ENCODE data around the gene RCL1.

The RCL1 gene

DNA sequence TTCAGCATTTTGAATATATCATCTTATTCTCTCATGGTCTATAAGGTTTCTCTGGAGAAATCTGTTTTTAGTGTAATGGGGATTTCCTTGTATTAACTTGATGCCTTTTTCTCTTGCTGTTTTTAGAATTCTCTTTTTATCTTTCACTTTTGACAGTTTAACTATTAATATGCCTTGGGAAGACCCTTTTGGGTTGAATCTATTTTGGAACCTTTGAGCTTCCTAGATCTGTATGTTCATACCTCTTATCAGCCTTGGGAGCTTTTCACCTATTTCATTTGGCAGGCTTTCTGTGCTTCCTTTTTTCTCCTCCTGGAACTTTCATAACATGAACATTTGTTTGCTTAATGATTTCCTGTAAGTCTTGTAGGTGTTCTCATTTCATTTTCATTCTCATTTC, 22.2 kb downstream of the RCL1 start:
- Histone ChIP-seq H3K9me2 (ENCODE audit: low read depth, low read length) (no peaks in the 10 kb centered on the region), H3K9ac (ENCODE audit: low read length) (no peak overlapping the region), H3K4me1 (ENCODE audit: insufficient read depth, low read length, severe bottlenecking) (peaks cover 29% of the 10 kb centered on the region), H3K36me3 (ENCODE audit: insufficient read depth, low read length) (no peaks in the 10 kb centered on the region; the same call in 1 of the 2 replicates), H3K4me2 (ENCODE audit: low read length) (no peak overlapping the region), H3K27ac (ENCODE audit: low read depth, low read length, poor library complexity, severe bottlenecking) (no peak overlapping the region), H3K79me2 (ENCODE audit: insufficient read depth, low read length) (peaks cover 88% of the 10 kb centered on the region), H3K9me3 (ENCODE audit: low read length) (no peaks in the 10 kb centered on the region), H3K4me3 (ENCODE audit: low read depth, low read length, poor library complexity, severe bottlenecking) (no peak overlapping the region), H3K27me3 (ENCODE audit: insufficient read depth, low read length) (no peaks in the 10 kb centered on the region), H3F3A (ENCODE audit: insufficient read depth, low read length) (no peaks in the 10 kb centered on the region), H2AFZ (ENCODE audit: low read length) (no peak overlapping the region), H4K20me1 (ENCODE audit: insufficient read depth, low read length) (no peaks in the 10 kb centered on the region)
- no peak for TF ChIP-seq EZH2 (IDR thresholded peaks at IDR 0.05; ENCODE audit: borderline replicate concordance, low read length)
- TF ChIP-seq, protein P1, sequence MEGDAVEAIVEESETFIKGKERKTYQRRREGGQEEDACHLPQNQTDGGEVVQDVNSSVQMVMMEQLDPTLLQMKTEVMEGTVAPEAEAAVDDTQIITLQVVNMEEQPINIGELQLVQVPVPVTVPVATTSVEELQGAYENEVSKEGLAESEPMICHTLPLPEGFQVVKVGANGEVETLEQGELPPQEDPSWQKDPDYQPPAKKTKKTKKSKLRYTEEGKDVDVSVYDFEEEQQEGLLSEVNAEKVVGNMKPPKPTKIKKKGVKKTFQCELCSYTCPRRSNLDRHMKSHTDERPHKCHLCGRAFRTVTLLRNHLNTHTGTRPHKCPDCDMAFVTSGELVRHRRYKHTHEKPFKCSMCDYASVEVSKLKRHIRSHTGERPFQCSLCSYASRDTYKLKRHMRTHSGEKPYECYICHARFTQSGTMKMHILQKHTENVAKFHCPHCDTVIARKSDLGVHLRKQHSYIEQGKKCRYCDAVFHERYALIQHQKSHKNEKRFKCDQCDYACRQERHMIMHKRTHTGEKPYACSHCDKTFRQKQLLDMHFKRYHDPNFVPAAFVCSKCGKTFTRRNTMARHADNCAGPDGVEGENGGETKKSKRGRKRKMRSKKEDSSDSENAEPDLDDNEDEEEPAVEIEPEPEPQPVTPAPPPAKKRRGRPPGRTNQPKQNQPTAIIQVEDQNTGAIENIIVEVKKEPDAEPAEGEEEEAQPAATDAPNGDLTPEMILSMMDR (IDR thresholded peaks at IDR 0.05; ENCODE audit: low read length), result no peak

DNA sequence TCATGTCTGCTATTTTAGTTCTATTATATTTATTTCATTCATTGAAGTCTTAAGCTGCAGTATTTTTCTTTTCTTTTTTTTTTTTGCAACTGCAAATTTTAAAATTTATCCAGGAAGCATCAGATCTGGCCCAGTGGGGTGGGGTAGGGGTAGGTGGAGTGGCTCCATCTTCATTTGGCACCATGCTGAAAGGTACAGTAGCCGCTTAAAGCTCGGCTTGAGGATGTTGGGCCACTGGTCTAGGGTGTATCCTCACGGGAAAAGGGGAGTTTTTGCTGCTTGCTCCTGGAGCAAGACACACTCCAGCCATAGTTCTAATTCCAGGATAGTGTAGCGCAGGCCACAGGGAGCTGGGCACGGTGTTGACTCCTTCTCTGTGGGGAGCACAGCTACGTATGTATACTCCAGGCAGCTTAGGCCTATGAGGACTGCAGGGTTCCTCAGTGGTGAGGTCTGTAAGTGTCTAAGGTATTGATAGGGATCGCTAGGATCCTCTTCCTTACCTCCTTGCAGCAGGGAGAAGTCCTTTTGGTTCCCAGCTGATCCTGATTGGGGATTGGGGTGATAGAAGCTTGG, 22.7 kb downstream of the RCL1 start:
- Histone ChIP-seq H3F3A (ENCODE audit: insufficient read depth, low read length) (no peaks in the 10 kb centered on the region), H3K4me3 (ENCODE audit: low read depth, low read length, poor library complexity, severe bottlenecking) (no peak overlapping the region), H3K9ac (ENCODE audit: low read length) (no peak overlapping the region), H3K9me3 (ENCODE audit: low read length) (no peaks in the 10 kb centered on the region), H3K79me2 (ENCODE audit: insufficient read depth, low read length) (peaks cover 88% of the 10 kb centered on the region), H3K4me2 (ENCODE audit: low read length) (0 out of 2 replicates have a peak overlapping the region, but pooled peaks have one; percentile 3), H3K4me1 (ENCODE audit: insufficient read depth, low read length, severe bottlenecking) (peaks cover 29% of the 10 kb centered on the region), H3K27ac (ENCODE audit: low read depth, low read length, poor library complexity, severe bottlenecking) (no peak overlapping the region), H3K27me3 (ENCODE audit: insufficient read depth, low read length) (no peaks in the 10 kb centered on the region), H3K9me2 (ENCODE audit: low read depth, low read length) (no peaks in the 10 kb centered on the region), H2AFZ (ENCODE audit: low read length) (no peak overlapping the region), H3K36me3 (ENCODE audit: insufficient read depth, low read length) (no peaks in the 10 kb centered on the region; the same call in 1 of the 2 replicates), H4K20me1 (ENCODE audit: insufficient read depth, low read length) (no peaks in the 10 kb centered on the region)
- TF ChIP-seq EZH2 (IDR thresholded peaks at IDR 0.05; ENCODE audit: borderline replicate concordance, low read length), result no peak
- TF ChIP-seq, protein P1 (IDR thresholded peaks at IDR 0.05; ENCODE audit: low read length), result no peak

GRCh38 chr9:4820168-4820567, 27.4 kb downstream of the RCL1 start:
- Histone ChIP-seq H3K79me2 (ENCODE audit: insufficient read depth, low read length) (peaks cover 71% of the 10 kb centered on the region), H3K9me2 (ENCODE audit: low read depth, low read length) (no peaks in the 10 kb centered on the region), H3K9ac (ENCODE audit: low read length) (no peak overlapping the region), H3K36me3 (ENCODE audit: insufficient read depth, low read length) (no peaks in the 10 kb centered on the region), H2AFZ (ENCODE audit: low read length) (no peak overlapping the region), H3K27ac (ENCODE audit: low read depth, low read length, poor library complexity, severe bottlenecking) (no peak overlapping the region), H3K9me3 (ENCODE audit: low read length) (no peaks in the 10 kb centered on the region), H4K20me1 (ENCODE audit: insufficient read depth, low read length) (no peaks in the 10 kb centered on the region), H3K27me3 (ENCODE audit: insufficient read depth, low read length) (no peaks in the 10 kb centered on the region), H3K4me3 (ENCODE audit: low read depth, low read length, poor library complexity, severe bottlenecking) (no peak overlapping the region), H3K4me2 (ENCODE audit: low read length) (no peak overlapping the region), H3K4me1 (ENCODE audit: insufficient read depth, low read length, severe bottlenecking) (peaks cover 10% of the 10 kb centered on the region), H3F3A (ENCODE audit: insufficient read depth, low read length) (no peaks in the 10 kb centered on the region)
- no peak for TF ChIP-seq EZH2 (IDR thresholded peaks at IDR 0.05; ENCODE audit: borderline replicate concordance, low read length)
- TF ChIP-seq, protein P1 (IDR thresholded peaks at IDR 0.05; ENCODE audit: low read length), result no peak
